Upper lobe of left lung (tissue), 6 donors: ENCODE data around the gene ALKAL2. TPM values are rescaled to one million over a fixed set of nuclear protein-coding genes. Genes with fewer than 3 reads are reported as not detected.

ENCODE experiments used
- ATAC-seq, 2 donors: fragments of 200-7000 bp; cut with Tn5 transposase; one replicate each; pipeline ENCODE4 v1.9.1; 2022; ENCODE audit warnings: mild to moderate bottlenecking in 2 of 2, moderate library complexity in 2 of 2; ENCODE audit not compliant: low FRiP score in 2 of 2
- DNase-seq, 2 donors: peaks; one replicate each; pipeline ENCODE4 v3.0.0-alpha.2; 2019 to 2020
- H3K27ac ChIP-seq, 4 donors: fragments of 200-600 bp; sonication (generic); one replicate each; pipeline ENCODE4 v1.5.1; 2016 to 2019
- H3K27me3 ChIP-seq, 4 donors: fragments of 200-600 bp; sonication (generic); one replicate each; pipeline ENCODE4 v1.5.1; 2017 to 2019
- H3K36me3 ChIP-seq, 4 donors: fragments of 200-600 bp; sonication (generic); one replicate each; pipeline ENCODE4 v1.5.1; 2016 to 2019
- H3K4me1 ChIP-seq, 4 donors: fragments of 200-600 bp; sonication (generic); one replicate each; pipeline ENCODE4 v1.5.1; 2018 to 2019
- H3K4me3 ChIP-seq, 4 donors: fragments of 200-600 bp; sonication (generic); one replicate each; pipeline ENCODE4 v1.5.1; 2017 to 2019; ENCODE audit warnings: mild to moderate bottlenecking in 2 of 4, moderate library complexity in 1 of 4
- H3K9me3 ChIP-seq, 4 donors: fragments of 200-600 bp; sonication (generic); one replicate each; pipeline ENCODE4 v1.5.1; 2018 to 2019
- CTCF ChIP-seq, 6 experiments: fragments of 450-650 bp in 4 of 6; fragments of 200-600 bp in 2 of 6; sonication (generic) in 2 of 6; IDR thresholded peaks; one replicate each; pipeline ENCODE4 v1.5.1; 2016 to 2019; ENCODE audit warnings: antibody characterized with exemption in 6 of 6
- EP300 ChIP-seq, 4 donors: sonication (generic); formaldehyde crosslinking; IDR thresholded peaks; one replicate each; pipeline ENCODE4 v1.5.1; 2017; ENCODE audit warnings: antibody characterized with exemption in 4 of 4, control low read depth in 2 of 4
- POLR2A ChIP-seq, 4 donors: fragments of 450-650 bp; IDR thresholded peaks; one replicate each; pipeline ENCODE4 v1.5.1; 2016 to 2017; ENCODE audit warnings: antibody characterized with exemption in 4 of 4, mild to moderate bottlenecking in 2 of 4
- POLR2AphosphoS5 ChIP-seq, 2 donors: sonication (generic); formaldehyde crosslinking; IDR thresholded peaks; one replicate each; pipeline ENCODE4 v1.5.1; 2017; ENCODE audit warnings: antibody characterized with exemption in 2 of 2
- WGBS, 2 donors: methylation state at CpG; one replicate each; pipeline ENCODE4 v1.1.5; 2017 to 2018; 5-methylcytosine and 5-hydroxymethylcytosine counted together
- total RNA-seq, 6 donors: library from RNA; depleted of rRNA in 4 of 6; stranded (reverse); fragments of >200 nt in 4 of 6; gene quantifications; one replicate each; pipeline versions ENCODE4 v1.1.0 to v1.2.1, GENCODE V29; 2016 to 2021
- donor health status: DM: no; HTN: no; CAD: no; lungs with moderate emphysema.
- donor health status: DM: no; HTN: yes; CAD: no; lungs with severe emphysema.

The ALKAL2 gene
- total RNA-seq, 6 donors from 2014 or later, result 8.3 to 30.7 (median 14.8) TPM

GRCh38 chr2:270861-271260 is 17.0 kb downstream of the ALKAL2 start:
- Histone ChIP-seq H3K9me3 (no peaks in the 10 kb centered on the region), H3K27me3 (no peaks in the 10 kb centered on the region), H3K4me1 (peaks cover 15 to 39% (median 27%) of the 10 kb centered on the region in 4 donors), H3K27ac (no peak overlapping the region), H3K36me3 (peaks cover 0 to 31% (median 4%) of the 10 kb centered on the region in 4 donors), H3K4me3 (no peak overlapping the region)
- TF ChIP-seq CTCF (IDR thresholded peaks at IDR 0.05), result no peak
- no peak for TF ChIP-seq POLR2AphosphoS5 (IDR thresholded peaks at IDR 0.05)
- TF ChIP-seq POLR2A (IDR thresholded peaks at IDR 0.05), result no peak
- TF ChIP-seq EP300 (IDR thresholded peaks at IDR 0.05), result no peak
- DNase-seq (no peak), ATAC-seq (no peak)
- WGBS, 2 donors, result 96 to 100% methylated on average over 4 of the region's 4 CpGs

DNA sequence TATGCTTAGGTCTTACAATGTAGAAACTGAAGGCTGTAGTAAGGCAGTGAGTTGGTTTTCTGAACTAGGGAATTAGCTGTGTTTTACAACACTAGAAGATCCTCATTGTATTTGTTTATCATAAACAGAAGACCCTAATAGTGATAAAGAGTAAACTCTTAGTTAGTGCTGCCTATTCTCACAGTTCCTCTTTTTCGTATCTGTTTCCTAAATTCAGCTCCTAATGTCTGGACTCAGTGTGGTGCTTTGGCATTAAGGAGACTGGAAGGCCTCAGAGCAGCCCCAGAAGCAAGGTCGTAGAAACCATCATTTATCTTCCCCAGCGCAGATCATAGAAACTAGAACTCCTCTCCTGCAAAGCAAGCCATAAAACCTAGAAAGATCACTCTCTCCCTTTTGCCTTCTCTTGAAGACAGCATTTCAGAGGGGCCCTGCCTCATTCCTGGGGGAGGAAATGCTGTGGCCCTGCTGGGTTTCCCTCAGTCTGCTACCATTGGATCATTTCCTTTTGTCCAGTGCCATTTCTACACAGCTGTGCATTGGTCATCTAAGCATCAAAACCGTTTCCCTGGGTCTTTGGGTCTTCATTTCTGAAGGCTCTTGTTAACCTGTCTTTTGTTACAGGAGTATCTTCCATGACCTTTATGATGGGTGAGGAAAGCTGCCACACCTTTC is 18.4 kb downstream of the ALKAL2 start:
- no peak overlapping the region for H3K4me3 ChIP-seq
- no peak overlapping the region for H3K27ac ChIP-seq
- DNase-seq, result no peak
- H3K9me3 ChIP-seq, result no peaks in the 10 kb centered on the region
- no peak for ATAC-seq
- H3K36me3 ChIP-seq, result peaks cover 0 to 22% (median 3%) of the 10 kb centered on the region in 4 donors
- H3K27me3 ChIP-seq, result no peaks in the 10 kb centered on the region
- peaks cover 20 to 47% (median 33%) of the 10 kb centered on the region in 4 donors for H3K4me1 ChIP-seq
- 74 to 77% methylated on average over 4 of the region's 4 CpGs for WGBS, 2 donors
- TF ChIP-seq EP300 (IDR thresholded peaks at IDR 0.05) (no peak), CTCF (IDR thresholded peaks at IDR 0.05) (no peak), POLR2AphosphoS5 (IDR thresholded peaks at IDR 0.05) (no peak), POLR2A (IDR thresholded peaks at IDR 0.05) (no peak)

DNA sequence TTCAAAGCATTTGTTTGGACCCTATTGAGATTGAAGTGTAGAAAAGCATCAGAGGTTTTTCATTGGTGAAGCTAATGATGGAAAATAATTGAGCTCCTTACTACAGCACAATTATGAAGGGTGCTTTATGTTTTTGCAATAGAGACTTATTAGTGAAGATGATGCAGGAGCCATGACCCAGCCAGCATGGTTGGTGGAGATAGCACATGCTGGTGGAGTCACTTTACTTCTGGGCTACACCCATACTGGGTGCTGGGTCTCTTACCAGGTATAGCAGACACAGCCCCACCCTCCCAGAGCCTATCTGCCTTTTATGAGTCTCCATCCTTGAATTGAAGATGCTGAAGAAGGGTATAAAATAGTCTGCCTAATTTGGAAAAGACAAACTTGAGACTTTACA is 19.6 kb downstream of the ALKAL2 start:
- H3K27ac ChIP-seq, result no peak overlapping the region
- no peaks in the 10 kb centered on the region for H3K9me3 ChIP-seq
- DNase-seq (no peak), ATAC-seq (no peak)
- H3K4me1 ChIP-seq, result peaks cover 21 to 57% (median 37%) of the 10 kb centered on the region in 4 donors
- H3K4me3 ChIP-seq, result no peak overlapping the region
- H3K36me3 ChIP-seq, result peaks cover 0 to 17% (median 2%) of the 10 kb centered on the region in 4 donors
- TF ChIP-seq POLR2A (IDR thresholded peaks at IDR 0.05) (no peak), CTCF (IDR thresholded peaks at IDR 0.05) (no peak), EP300 (IDR thresholded peaks at IDR 0.05) (no peak), POLR2AphosphoS5 (IDR thresholded peaks at IDR 0.05) (no peak)
- H3K27me3 ChIP-seq, result no peaks in the 10 kb centered on the region

- H3K36me3 ChIP-seq, result no peaks in the 10 kb centered on the region
- peaks cover 36 to 81% (median 51%) of the 10 kb centered on the region in 4 donors for H3K4me1 ChIP-seq
- 0 to 1% methylated on average over 18 to 28 of the region's 73 CpGs for WGBS, 2 donors
- H3K27ac ChIP-seq, result peak within 1 kb of the TSS; percentile 90 to 93 (median 90)
- H3K4me3 ChIP-seq, result peak within 1 kb of the TSS; percentile 80 to 93 (median 86)
- peak; percentile 97 for ATAC-seq
- H3K27me3 ChIP-seq, result no peaks in the 10 kb centered on the region
- TF ChIP-seq CTCF (IDR thresholded peaks at IDR 0.05), result peak in 1 of 6 experiments; percentile 40
- peak; percentile 86 to 97 for TF ChIP-seq POLR2AphosphoS5 (IDR thresholded peaks at IDR 0.05)
- peak in 3 of 4 donors; percentile 85 to 91 (median 89) for TF ChIP-seq POLR2A (IDR thresholded peaks at IDR 0.05)
- no peak for TF ChIP-seq EP300 (IDR thresholded peaks at IDR 0.05)
- peak; percentile 98 to 99 for DNase-seq
- no peaks in the 10 kb centered on the region for H3K9me3 ChIP-seq
These were observed 23.1 kb downstream of the ALKAL2 start, which contains the start of gene ACP1 for GRCh38 chr2:264493-265468. ACP1 (plus strand) TSS chr2:264947; CDS start chr2:264965, 18 bp downstream.
